HT1080 (cell line): ENCODE results near the gene SH3PXD2B. TPM values are rescaled to one million over a fixed set of nuclear protein-coding genes. Genes with fewer than 3 reads are reported as not detected.
"Not testable (repeated sequence)": the region's sequence is repeated elsewhere in the genome, so short reads cannot be mapped to it uniquely, and the experiment has no call there.

Experiments
- DNase-seq: peaks from one replicate; pipeline ENCODE4 v3.0.0-alpha.2; 2015; ENCODE audit warnings: low read depth
- total RNA-seq: library from RNA; depleted of rRNA; stranded (reverse); fragments of >200 nt; shearing (Covaris generic); gene quantifications from 2 replicates; pipeline ENCODE4 v1.2.3, GENCODE V29; 2014

Gene SH3PXD2B
- total RNA-seq, 1 experiment from 2014 or later, result 6.4 TPM

GRCh38 chr5:172345881-172346280, 108.4 kb downstream of the SH3PXD2B start:
- DNase-seq, result no peak

- no peak for DNase-seq
Measured at GRCh38 chr5:172344855-172345409, 109.4 kb downstream of the SH3PXD2B start.

GRCh38 chr5:172343741-172344140, 110.6 kb downstream of the SH3PXD2B start:
- DNase-seq, result no peak

GRCh38 chr5:172342918-172343317, 111.4 kb downstream of the SH3PXD2B start:
- no peak for DNase-seq

- DNase-seq, result no peak
Measured at GRCh38 chr5:172339264-172340180, 114.8 kb downstream of the SH3PXD2B start.

DNA sequence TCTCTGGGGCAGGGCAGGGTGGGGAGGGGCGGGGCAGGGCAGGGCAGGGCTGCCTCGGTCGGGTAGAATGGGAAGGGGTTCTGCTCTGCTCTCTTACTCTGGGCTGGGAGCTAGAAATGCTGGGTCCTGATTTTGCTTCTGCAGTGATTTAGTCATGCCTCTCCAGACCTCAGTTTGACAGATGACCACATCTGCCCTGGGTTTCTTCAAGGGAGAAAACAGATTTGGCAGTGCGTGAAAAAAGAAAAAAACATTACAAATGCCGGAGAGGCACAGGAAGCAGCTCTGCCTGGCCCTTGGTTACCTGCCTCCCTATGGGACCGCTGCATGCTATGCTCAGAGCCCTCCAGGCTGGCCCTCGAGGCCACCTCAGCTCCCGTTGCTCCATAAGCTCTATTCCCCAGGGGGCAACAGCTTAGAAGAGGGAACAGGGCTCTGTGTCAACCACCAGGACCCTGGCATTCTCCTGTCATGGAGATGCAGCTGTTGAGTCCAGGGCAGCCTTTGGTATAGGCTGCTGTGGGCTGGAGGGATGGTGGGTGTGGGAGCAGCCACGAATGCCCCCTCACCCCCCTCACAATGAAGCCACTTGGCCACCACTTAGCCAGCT, 117.5 kb downstream of the SH3PXD2B start:
- no peak for DNase-seq

DNA sequence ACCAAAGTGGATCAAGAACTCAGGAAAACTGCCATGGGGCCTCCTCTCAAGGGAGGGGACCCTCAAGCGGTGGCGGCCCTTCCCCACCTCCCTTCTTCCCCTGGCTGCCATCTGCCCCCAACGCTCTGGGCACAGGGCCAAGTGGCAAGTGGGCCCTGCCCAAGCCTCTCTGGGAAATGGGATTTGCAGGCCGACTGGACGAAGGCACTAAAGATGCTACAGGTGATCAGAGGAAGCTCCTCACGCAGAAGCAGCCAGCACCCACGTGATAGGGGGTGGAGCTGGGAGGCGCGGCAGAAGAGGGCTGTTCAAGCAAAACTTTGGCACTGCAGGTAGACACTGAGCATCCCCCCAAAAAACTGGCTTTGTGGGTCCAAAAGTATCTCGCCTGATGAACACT, 118.1 kb downstream of the SH3PXD2B start:
- no peak for DNase-seq

DNA sequence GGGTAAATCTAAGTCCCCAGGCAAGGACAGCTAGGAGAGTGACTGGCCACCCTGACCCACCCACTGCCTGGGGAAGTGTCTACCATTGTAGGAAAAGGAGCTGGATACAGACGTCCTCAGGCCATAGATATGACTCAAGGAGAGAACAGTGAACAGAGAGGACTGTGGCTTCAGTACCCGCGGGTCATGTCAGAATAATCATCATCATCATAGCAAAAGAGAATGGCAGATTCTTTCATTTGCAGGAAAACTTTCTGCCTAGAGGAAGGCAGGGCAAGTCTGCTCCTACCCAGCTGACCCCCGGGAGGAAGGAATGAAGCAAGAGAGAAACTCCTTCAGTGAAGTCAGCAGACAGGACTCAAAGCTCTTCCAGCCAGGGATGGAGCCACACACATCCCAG, 118.6 kb downstream of the SH3PXD2B start:
- DNase-seq, result no peak

- no peak for DNase-seq
Measured at GRCh38 chr5:172334641-172335040, 119.7 kb downstream of the SH3PXD2B start.

DNA sequence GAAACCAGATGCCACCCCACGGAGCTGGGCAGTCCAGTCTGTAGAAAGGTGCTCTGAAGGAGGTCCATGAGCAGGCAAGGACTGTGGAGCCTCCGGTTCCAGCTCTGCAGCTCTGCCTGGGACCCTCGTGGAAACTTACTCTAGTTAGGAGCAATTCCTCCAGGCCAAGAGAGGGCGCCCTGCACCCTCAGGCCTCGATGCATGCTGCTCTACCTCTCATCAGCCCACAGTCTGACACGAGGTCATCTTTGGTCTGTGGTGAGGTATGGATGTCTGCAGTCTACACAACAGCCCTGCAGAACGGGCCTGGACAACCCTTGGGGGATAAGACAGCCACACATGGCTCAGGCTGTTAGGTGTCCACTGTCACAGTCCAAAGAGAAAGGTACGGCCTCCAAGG, 120.1 kb downstream of the SH3PXD2B start:
- peak; percentile 23 for DNase-seq

GRCh38 chr5:172326901-172327300, 127.4 kb downstream of the SH3PXD2B start:
- DNase-seq, result not testable (repeated sequence)

DNA sequence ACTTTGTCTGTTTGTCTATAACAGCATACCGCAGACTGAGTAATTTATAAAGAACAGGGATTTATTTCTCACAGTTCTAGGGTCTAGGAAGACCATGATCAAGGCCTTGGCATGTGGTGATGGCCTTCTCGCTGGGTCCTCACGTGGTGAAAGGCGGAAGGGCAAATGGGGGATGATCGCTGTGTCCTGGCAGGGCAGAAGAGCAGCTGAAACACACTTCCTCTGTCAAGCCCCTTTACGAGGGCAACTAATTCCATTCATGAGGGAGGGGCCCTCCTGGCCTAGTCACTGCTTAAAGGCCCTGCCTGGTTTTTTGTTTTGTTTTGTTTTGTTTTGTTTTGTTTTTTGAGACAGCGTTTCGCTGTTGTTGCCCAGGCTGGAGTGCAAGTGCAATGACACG, 128.9 kb downstream of the SH3PXD2B start:
- no peak for DNase-seq

GRCh38 chr5:172322028-172322965, 132.0 kb downstream of the SH3PXD2B start:
- DNase-seq, result no peak

DNA sequence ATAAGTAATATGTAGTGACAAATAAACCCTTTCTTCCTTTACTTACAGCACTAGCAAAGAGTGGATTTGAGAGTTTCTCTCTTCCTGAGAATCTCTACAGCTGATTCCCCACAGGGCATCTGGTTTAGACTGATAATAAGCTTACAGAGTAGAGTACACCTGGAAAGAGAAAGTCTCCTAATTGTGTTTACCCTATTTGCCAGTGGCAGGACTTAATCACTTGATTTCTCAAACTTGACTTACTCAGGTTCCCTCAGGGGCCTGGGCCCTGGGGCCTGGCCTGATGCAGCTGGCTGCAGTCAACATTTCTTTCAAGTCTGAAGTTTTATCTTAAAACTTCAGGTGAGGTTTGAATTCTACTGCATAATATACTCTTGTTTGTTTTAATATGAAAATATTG, 132.7 kb downstream of the SH3PXD2B start:
- no peak for DNase-seq

- DNase-seq, result no peak
Measured at GRCh38 chr5:172319708-172320441, 134.4 kb downstream of the SH3PXD2B start.

DNA sequence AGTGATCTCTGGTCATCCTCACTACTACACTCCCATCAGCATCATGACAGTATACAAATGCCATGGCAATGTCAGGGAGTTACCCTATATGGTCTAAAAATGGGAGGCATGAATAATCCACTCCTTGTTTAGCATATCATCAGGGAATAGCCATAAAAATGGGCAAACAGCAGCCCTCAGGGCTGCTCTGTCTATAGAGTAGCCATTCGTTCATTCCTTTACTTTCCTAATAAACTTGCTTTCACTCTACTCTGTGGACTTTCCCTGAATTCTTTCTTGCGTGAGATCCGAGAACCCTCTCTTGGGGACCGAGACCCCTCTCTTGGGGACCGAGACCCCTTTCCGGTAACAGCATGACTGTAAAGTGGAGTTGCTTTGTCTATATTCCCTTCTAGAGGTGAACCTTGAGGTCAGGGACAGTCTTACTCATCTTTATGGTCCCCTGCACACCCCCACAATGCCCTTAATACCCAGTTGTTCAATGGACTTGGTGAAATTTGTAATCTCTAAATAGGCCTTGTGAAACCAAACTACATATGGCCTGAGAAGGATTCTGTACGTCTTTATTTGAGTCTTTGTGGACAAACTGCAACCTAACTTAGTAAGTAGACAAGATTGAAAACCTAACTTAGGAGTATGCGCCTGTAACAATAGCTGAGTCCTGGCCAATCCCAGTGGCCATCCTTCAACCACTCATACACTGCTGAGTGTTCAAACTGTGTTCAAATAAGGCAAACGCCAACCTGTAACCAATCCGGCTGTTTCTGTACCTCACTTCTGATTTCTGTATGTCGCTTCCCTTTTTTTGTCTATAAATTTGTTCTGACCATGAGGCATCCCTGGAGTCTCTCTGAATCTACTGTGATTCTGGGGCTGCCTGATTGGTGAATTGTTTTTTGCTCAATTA, 138.5 kb downstream of the SH3PXD2B start:
- DNase-seq, result no peak

DNA sequence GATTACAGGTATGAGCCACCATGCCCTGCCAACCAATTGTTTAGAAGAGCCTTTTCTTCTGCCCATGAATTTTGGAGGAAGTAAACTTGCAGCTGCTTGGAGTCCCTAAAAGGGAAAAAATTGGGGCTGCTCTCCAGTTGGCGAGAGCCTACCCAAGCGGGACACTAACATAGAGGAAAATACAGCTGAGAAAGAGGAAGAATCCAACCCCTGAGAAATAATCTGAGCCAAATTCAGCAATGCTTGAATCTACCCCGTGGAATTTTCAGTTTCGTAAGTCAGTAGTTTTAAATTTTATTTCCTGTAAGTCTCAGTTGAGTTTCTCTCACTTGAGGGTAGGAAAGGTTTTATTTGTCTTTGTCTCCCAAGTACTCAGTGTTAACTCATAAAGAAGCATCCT, 140.4 kb downstream of the SH3PXD2B start:
- DNase-seq, result no peak

DNA sequence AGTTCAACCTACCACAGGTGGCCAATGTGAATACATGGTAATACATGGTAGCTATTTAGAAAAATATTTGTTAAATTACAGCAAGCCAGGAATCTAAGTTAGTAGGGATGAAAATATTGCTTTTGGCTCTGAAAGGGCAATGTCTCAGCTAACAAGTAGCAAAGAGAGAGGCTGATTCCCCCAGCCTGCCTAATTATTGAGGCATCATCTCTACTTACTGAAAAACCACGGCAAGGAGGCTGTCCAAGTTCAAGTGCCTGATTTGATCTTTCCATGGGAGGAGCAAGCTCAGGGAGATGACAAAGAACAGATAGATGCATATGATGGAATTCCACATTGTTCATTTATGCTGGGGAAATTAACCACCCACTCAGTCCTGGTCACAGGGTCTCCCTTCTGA, 142.0 kb downstream of the SH3PXD2B start:
- no peak for DNase-seq

GRCh38 chr5:172311605-172312004, 142.7 kb downstream of the SH3PXD2B start:
- no peak for DNase-seq

DNA sequence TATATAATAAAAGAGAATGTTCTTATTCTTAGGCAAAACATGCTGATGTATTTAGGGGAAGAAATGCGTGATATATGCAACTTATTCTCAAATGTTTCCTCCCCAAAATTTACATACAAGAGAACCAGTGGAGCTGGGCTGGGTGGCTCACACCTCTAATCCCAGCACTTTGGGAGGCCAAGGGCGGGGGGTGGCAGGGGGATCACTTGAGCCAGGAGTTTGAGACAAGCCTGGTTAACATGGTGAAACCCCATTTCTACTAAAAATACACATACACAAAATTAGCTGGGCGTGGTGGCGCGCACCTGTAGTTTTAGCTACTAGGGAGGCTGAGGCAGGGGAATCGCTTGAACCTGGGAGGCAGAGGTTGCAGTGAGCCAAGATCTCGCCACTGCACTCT, 143.3 kb downstream of the SH3PXD2B start:
- no peak for DNase-seq
